Loucy (cell line): Measurements from ENCODE around the gene SPINDOC.

Experiments
- CTCF ChIP-seq: fragments of 200-600 bp; sonication (generic); conservative IDR thresholded peaks from 2 replicates; pipeline ENCODE4 v1.5.1; 2014; ENCODE audit warnings: mild to moderate bottlenecking, antibody characterized with exemption, low read length
- EZH2phosphoT487 ChIP-seq: fragments of 200-600 bp; IDR thresholded peaks from 2 replicates; pipeline ENCODE4 v1.6.1; 2018; ENCODE audit warnings: antibody characterized with exemption, mild to moderate bottlenecking, moderate library complexity, borderline replicate concordance

- TF ChIP-seq CTCF (no peak), EZH2phosphoT487 (no peak)
Measured at GRCh38 chr11:63765688-63766241, 47.5 kb upstream of the SPINDOC start.
